Skeletal muscle satellite cell (primary cell): ENCODE data around the gene LRP1B.
A peak's percentile ranks its signal among the peaks of the same experiment; 100 is the strongest.

Experiments
- H3K27me3 ChIP-seq: 2 replicates; pipeline ENCODE4 v1.7.0; 2013; ENCODE audit warnings: low read length; ENCODE audit not compliant: control insufficient read depth, insufficient read depth
- H3K36me3 ChIP-seq: 2 replicates; pipeline ENCODE4 v1.7.0; 2013; ENCODE audit warnings: mild to moderate bottlenecking, control low read depth, low read length; ENCODE audit not compliant: insufficient read depth
- H3K4me1 ChIP-seq: 2 replicates; pipeline ENCODE4 v1.7.0; 2013; ENCODE audit warnings: low read length; ENCODE audit not compliant: control insufficient read depth, insufficient read depth
- H3K4me2 ChIP-seq: 2 replicates; pipeline ENCODE4 v1.7.0; 2013; ENCODE audit warnings: mild to moderate bottlenecking, low read length
- H3K4me3 ChIP-seq: 2 replicates; pipeline ENCODE4 v1.7.0; 2013; ENCODE audit warnings: low read length
- H3K9ac ChIP-seq: 2 replicates; pipeline ENCODE4 v1.7.0; 2013; ENCODE audit warnings: mild to moderate bottlenecking, low read depth, low read length, moderate library complexity
- H3K9me3 ChIP-seq: replicated peaks from 2 replicates; pipeline ENCODE4 v1.7.0; 2013; ENCODE audit warnings: mild to moderate bottlenecking, control low read depth, low read length

LRP1B gene

DNA sequence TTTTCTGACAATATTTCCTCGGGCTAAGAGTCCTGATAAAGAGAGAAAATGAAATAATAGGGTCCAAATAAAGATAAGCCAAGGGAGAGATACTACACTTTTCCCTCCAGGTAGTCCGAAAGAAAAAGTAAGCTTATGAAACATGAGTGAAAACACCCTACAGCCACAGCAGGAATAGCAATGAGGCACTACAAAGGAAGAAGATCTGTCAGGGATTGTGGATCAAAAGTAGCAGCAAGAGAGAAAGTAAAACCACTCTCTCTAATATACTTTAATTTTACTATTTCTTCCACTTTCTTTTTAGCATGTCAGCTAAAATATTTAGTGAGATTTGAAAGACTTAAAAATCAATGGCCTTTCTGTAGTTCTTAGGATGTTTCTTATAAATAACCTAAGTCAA is 1601.8 kb downstream of the LRP1B start:
- Histone ChIP-seq H3K27me3 (no peaks in the 10 kb centered on the region), H3K4me3 (no peak overlapping the region), H3K4me2 (no peak overlapping the region), H3K9ac (no peak overlapping the region), H3K9me3 (no peaks in the 10 kb centered on the region), H3K36me3 (no peaks in the 10 kb centered on the region), H3K4me1 (no peaks in the 10 kb centered on the region)

DNA sequence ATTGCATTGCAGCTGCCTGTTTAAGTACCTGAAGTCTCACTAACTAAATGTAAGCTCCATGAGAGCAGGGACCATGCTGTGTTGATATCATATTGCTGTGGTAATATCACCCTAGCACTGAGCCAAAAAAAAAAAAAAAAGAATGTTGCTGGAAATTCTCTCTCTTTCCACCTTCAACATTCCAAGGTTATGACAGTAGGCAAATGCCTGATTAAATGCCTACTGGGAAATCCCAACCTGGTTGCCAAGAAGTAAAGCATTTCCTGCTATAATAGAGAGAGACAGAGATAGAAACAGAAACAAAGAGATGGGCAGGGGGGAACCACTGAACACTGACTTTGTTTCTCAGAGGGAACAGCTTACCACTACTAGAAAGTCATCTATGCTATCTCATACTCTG is 1604.2 kb downstream of the LRP1B start:
- Histone ChIP-seq H3K4me1 (no peaks in the 10 kb centered on the region), H3K9me3 (no peaks in the 10 kb centered on the region), H3K4me3 (no peak overlapping the region), H3K4me2 (no peak overlapping the region), H3K36me3 (no peaks in the 10 kb centered on the region), H3K9ac (no peak overlapping the region), H3K27me3 (no peaks in the 10 kb centered on the region)

DNA sequence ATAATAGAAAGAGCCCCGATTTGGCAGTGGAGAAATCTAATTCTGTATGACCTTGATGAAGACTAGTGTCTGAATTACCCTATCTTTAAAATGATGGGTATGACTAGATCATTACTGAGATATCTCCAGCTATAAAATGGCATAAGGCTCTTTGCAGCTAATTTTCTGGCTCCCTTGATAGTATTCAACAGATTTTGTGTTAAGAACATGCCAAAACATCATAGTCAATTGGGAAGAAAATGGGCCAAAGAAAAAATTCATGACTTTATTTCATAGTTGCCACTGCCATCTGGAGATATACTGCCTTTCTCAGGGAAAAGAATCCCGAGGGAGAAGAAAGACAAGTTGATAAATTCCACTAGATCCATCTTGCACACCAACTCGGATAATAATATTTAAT is 1618.7 kb downstream of the LRP1B start:
- Histone ChIP-seq H3K36me3 (no peaks in the 10 kb centered on the region), H3K9me3 (no peaks in the 10 kb centered on the region), H3K4me3 (no peak overlapping the region), H3K4me2 (no peak overlapping the region), H3K27me3 (no peaks in the 10 kb centered on the region), H3K9ac (no peak overlapping the region), H3K4me1 (no peaks in the 10 kb centered on the region)

DNA sequence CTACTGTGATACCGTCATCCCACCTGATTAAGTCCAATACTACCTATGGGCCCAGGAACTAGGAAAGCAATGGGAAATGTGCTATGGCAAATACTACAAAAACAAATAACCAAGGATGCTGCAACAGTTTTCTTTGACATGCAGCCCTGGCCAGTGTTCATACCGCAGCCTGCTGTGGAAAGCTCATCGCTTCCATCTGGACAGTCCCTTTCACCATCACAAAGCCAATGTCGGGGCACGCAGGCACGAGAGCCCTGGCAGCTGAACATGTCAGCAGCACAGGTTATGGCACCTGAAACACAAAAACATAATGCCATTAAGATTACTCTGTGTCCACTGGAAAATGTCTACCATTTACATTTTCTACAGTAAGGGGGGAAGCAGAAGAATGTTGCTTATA is 1621.1 kb downstream of the LRP1B start:
- Histone ChIP-seq H3K4me3 (no peak overlapping the region), H3K4me1 (peaks cover 3% of the 10 kb centered on the region), H3K36me3 (no peaks in the 10 kb centered on the region), H3K4me2 (no peak overlapping the region), H3K27me3 (no peaks in the 10 kb centered on the region), H3K9me3 (no peaks in the 10 kb centered on the region), H3K9ac (no peak overlapping the region)

DNA sequence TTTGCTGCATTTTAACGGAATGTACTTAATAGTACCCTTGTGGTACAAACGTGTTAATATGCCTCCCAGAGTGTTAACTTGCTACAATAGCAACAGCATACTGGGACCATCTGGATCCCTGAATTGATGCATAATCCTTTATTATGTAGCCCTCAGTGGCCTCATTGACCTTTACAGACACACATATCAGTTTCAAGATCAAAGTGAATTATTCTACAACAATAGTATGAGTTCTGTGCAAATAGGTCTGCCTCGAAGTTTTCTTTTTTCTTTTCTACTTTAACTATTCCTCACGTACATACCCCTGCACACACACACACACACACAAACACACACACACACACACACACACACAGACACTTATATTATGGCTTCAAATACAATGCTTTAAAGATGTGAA is 1622.1 kb downstream of the LRP1B start:
- Histone ChIP-seq H3K4me3 (no peak overlapping the region), H3K27me3 (no peaks in the 10 kb centered on the region), H3K36me3 (no peaks in the 10 kb centered on the region), H3K9me3 (no peaks in the 10 kb centered on the region), H3K9ac (no peak overlapping the region), H3K4me2 (no peak overlapping the region), H3K4me1 (peaks cover 3% of the 10 kb centered on the region)

DNA sequence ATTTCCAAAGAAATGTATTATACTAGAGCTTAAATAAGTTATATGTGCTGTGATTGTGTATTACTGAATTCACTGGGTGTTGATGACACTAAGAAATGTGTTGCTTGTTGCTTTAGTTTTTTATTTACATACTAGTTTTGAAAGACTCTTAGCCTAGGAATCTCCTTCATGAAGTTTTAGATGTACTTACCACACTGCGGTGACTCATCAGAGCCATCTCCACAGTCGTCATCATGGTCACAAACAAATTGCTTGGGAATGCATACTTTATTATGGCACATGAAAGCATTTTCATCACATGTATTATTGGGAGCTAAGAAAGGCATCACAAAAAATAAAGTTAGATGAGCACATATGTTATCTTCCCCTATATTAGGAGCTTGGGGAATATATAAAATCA is 1624.2 kb downstream of the LRP1B start:
- Histone ChIP-seq H3K4me2 (no peak overlapping the region), H3K9me3 (no peaks in the 10 kb centered on the region), H3K27me3 (no peaks in the 10 kb centered on the region), H3K36me3 (no peaks in the 10 kb centered on the region), H3K9ac (no peak overlapping the region), H3K4me3 (no peak overlapping the region), H3K4me1 (peaks cover 12% of the 10 kb centered on the region)

DNA sequence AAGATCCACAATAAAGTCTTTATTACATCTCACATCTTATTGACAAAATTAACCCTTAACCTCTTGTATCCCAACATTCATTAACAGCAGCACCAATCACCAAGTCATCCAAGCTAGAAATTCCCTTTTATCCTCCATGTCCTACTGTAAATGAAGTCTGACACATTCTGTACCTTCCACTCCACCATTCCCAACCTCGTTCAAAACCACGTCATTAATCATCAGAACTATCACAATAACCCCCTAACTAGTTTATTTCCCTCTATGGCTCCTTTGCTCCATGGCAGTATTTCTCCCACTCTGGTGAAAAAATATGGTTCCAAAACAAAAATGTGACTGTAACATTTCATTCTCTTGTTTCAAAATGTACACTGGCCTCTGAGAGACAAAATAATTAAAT is 1626.2 kb downstream of the LRP1B start:
- Histone ChIP-seq H3K9ac (no peak overlapping the region), H3K4me1 (peaks cover 12% of the 10 kb centered on the region), H3K36me3 (no peaks in the 10 kb centered on the region), H3K4me3 (no peak overlapping the region), H3K4me2 (no peak overlapping the region), H3K9me3 (no peaks in the 10 kb centered on the region), H3K27me3 (no peaks in the 10 kb centered on the region)

DNA sequence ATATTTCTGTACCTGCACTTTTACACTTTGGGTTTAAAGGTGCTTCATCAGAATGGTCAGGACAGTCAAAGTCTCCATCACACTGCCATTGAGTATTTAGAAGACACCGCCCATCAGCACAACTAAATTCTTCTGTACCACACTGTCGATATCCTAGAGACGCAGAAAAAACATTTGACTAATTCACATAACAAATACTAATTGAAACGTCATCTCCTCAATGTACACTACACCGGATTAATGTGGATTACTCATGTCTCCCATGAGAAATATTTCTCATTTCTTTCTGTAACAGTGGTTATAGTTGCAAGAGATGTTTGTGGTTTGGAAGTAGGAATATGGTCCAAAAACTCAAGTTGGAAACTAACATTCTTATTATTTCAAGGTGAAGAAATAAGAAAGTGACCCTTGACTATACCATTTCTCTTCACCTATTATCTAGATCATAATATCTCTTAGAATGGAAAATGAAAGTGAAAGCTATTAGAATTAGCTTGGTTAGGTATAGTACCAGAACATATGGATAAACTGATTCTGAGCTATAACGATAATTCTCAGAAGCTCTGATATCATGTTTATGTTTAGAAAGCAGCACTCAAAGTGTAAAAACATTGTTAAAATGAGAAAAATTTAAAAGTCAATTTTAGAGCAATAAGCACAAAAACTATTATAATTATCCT is 1627.7 kb downstream of the LRP1B start:
- H3K4me3 ChIP-seq: no peak overlapping the region
- no peak overlapping the region for H3K4me2 ChIP-seq
- peaks cover 12% of the 10 kb centered on the region for H3K4me1 ChIP-seq
- no peaks in the 10 kb centered on the region for H3K9me3 ChIP-seq
- H3K9ac ChIP-seq: peak overlapping the region; percentile 7
- H3K36me3 ChIP-seq: no peaks in the 10 kb centered on the region
- H3K27me3 ChIP-seq: no peaks in the 10 kb centered on the region

DNA sequence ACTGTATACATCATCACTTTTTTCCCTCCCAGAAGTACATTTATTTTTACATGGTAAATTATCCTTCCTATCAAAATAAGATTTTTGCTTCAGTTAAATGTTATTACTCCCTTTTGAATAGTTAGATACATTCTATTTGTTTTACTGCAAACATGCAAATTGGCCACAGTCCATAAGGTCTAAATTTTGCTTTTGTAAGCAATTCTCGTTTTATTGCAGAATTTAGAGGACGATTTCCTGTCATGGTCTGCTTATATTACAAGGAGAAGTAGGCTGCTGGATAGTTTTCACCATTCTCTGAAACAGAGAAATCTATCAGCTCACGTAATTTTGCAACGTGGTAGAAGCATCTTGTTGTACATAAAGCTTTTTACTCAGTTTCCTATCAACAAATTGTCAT is 1632.5 kb downstream of the LRP1B start:
- H3K9ac ChIP-seq: no peak overlapping the region
- H3K4me1 ChIP-seq: peaks cover 7% of the 10 kb centered on the region
- H3K4me3 ChIP-seq: no peak overlapping the region
- no peak overlapping the region for H3K4me2 ChIP-seq
- no peaks in the 10 kb centered on the region for H3K27me3 ChIP-seq
- H3K36me3 ChIP-seq: no peaks in the 10 kb centered on the region
- no peaks in the 10 kb centered on the region for H3K9me3 ChIP-seq

DNA sequence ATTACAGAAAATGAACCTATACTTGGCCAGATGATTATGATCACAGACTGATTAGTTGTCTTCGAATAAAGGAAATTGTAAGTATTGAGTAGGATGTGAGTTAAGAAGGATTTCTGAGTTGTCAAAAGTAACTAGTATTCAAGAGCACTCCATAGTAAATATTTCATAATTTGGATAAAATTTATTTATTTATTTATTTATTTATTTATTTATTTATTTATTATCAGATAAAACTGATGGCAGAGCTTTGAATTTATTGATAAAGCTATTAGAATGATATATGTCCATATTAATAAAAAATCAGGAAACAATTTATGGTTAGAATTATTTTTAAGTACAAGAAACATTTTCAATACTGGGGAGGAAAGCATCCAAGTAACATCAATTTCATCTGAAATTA is 1634.1 kb downstream of the LRP1B start:
- Histone ChIP-seq H3K4me1 (no peaks in the 10 kb centered on the region), H3K27me3 (no peaks in the 10 kb centered on the region), H3K9ac (no peak overlapping the region), H3K36me3 (no peaks in the 10 kb centered on the region), H3K4me2 (no peak overlapping the region), H3K9me3 (no peaks in the 10 kb centered on the region), H3K4me3 (no peak overlapping the region)

DNA sequence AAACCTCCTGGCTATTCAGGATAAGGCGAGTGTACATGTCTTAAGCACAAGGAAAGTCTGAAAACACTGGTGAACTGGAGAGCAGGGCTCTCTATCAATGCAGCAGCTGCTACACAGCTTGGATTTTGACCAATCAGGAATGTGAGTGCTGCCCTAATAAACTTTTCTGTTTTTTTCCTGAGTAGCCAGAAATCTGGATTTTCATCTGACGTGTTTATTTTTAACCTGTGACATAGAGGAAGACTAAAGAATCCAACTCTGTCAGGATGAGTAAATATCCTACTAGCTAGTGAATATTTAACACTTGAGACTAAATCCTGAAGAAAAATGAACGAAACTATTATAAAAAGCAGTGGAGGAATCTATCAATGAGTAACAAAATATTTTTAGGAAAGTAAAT is 1638.9 kb downstream of the LRP1B start:
- H3K4me1 ChIP-seq: no peaks in the 10 kb centered on the region
- H3K9ac ChIP-seq: no peak overlapping the region
- no peaks in the 10 kb centered on the region for H3K27me3 ChIP-seq
- no peaks in the 10 kb centered on the region for H3K36me3 ChIP-seq
- no peak overlapping the region for H3K4me3 ChIP-seq
- no peak overlapping the region for H3K4me2 ChIP-seq
- no peaks in the 10 kb centered on the region for H3K9me3 ChIP-seq

DNA sequence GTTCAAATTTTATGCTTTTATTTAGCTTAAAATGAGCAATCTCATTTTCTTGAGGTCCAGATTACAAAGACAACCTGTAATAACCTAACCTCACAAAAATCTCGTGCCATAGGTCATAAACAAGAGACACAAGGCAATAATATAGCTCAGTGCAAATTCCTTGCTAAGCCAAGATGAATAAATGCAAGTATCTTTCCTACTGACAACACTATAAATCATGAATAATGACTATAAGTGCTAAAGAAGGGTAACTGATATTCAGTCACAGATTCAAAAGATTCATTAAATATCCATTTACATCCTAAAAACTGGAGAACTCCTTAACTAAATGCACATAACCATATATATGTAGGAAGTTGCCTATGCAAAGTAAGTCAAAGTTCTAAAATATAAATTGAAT is 1641.6 kb downstream of the LRP1B start:
- Histone ChIP-seq H3K4me1 (no peaks in the 10 kb centered on the region), H3K27me3 (no peaks in the 10 kb centered on the region), H3K9ac (no peak overlapping the region), H3K4me3 (no peak overlapping the region), H3K4me2 (no peak overlapping the region), H3K36me3 (no peaks in the 10 kb centered on the region), H3K9me3 (no peaks in the 10 kb centered on the region)
